Amygdala (tissue), 56 donors: ENCODE data around the gene VOPP1.
"Not testable (repeated sequence)": the region's sequence is repeated elsewhere in the genome, so short reads cannot be mapped to it uniquely, and the experiment has no call there.

Experiments
- DNase-seq, 56 donors: peaks; one replicate each; lab custom pipeline; 2025; lab: John Stamatoyannopoulos, UW

The VOPP1 gene, protein sequence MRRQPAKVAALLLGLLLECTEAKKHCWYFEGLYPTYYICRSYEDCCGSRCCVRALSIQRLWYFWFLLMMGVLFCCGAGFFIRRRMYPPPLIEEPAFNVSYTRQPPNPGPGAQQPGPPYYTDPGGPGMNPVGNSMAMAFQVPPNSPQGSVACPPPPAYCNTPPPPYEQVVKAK

GRCh38 chr7:55572378-55573233, at the start of gene VOPP1:
Gene VOPP1 (minus strand): TSS chr7:55572502. CDS start chr7:55572324, 178 bp downstream.
- peak in 38 of 56 donors; percentile 8 to 72 (median 43) for DNase-seq

GRCh38 chr7:55618913-55619312, 46.6 kb upstream of the VOPP1 start:
- DNase-seq, result no peak

DNA sequence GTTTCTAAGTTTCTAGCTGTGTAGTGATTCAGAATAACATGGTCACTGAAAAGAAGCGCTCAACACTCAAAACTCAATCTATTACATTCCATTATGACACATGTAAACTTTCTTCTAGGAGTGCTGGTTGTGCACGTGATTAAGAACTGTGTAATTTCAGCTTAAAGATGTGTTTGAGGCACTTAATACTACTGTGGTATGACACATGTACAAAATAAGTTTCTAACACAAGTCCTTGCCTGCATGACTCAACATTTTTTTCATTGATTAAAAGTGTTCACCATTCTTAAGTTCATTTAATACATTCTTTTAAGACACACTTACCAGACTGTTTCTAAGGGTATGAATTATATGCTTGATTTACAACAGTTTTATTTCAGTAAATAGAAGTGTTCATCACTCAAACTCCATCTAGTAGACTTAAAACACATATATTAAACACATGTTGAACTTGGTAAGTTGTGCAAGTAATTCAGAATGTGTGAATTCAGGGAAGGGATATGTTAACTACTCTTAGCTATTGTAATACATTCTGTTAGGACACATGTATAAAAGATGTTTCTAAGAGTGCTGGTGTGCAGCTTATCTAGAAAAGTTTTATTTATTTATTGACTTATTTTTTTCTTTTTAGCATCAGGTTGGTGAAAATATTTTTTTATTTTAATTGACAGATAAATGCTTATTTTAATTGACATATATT, 42.2 kb upstream of the VOPP1 start:
- DNase-seq, result not testable (repeated sequence)

GRCh38 chr7:55609726-55610125, 37.4 kb upstream of the VOPP1 start:
- DNase-seq, result not testable (repeated sequence)

DNA sequence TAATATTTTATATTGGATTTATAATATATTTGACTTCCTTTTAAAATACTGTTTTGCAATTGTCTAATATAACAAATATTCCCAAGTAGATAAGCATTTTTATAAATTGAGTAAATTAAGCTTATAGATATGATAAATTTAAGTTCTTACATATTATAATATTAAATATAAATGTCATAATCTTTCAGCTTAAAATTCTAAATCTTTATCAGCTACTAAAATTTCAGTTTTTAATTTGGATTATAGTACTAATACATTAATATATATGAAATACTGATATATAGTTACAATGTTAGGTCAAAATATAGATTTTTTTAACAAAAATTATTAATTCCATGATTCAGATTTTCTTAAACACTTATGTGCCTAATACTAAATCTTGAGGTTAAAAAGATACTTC, 33.4 kb upstream of the VOPP1 start:
- not testable (repeated sequence) for DNase-seq

DNA sequence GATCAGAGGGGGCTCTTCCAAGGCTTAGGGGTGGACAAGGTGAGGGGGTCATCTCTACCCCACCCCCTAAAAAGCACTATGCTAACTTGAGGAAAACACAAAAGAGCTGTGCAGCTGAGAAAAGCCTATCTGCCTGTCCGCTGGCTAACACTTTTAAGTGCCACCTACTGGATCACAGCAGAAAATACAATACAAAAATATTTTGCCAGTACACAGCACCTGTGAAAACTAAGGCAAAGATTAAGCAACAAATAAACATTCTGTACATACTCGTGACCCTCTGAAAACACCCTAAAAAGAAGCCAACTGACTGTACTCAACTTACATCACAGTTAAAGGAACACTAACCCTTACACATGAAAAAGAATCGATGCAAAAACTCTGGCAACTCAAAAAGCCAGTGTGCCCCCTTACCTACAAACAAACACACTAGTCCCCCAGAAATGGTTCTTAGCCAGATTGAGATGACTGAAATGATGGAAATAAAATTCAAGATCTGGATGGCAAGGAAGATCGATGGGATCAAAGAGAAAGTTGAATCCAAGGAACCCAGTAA, 25.7 kb upstream of the VOPP1 start:
- not testable (repeated sequence) for DNase-seq

- DNase-seq, result not testable (repeated sequence)
Observed at GRCh38 chr7:55597214-55597739, 25.0 kb upstream of the VOPP1 start.

DNA sequence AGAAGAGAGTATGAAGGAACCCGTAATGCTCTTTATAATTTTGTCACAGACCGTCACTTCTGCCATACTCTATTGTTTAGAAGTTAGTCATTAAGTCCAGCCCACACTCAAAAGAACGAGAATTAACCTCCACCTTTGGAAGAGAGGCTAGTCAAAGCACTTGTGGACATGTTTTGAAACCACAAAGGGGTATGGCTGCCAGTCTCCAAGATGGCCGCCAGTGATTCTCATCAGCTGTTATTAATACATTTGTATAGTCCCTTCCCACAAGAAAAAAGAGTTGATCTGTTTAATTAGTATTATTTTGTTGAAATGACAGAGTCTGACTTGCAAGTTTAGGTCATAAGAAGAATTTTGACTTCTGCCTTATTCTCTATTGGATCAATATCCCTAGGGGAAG, 23.2 kb upstream of the VOPP1 start:
- DNase-seq, result no peak

DNA sequence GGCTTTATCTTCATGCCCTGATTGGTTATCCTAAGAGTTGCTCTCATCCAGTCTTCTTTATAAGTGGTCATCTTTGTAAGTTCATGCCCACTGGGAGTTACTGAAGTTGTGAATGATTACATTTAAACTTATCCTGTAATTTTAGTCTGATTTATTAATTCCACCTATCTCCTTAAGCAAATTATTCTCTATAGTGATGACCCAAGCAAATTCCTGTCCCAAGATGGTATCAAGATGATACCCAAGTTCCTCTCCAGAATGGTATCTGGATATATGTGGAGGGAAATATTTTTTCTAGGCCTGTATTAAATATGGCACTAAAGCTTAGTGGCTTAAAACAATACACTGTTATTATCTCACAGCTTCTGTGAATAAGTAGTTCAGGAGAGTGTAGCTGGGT, 22.6 kb upstream of the VOPP1 start:
- no peak for DNase-seq

DNA sequence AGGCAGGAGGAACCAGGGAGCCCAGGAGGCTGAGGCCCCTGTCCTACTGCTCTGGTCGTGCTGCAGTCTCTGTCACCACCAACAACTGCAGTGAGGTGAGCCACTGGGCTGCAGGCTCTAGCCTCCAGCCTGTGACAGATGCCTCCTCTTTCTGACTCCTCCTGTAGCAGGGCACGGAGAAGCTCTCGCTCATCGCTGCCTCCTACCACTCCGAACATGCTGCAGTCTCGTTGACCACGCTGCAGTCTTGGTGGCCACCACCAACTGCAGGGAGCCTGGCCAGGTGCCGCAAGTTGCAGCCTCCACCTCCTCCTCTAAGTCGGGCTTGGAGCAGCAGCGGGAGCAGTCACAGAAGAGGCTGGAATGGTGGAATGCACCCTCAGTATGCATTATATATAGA, 22.1 kb upstream of the VOPP1 start:
- DNase-seq, result no peak

DNA sequence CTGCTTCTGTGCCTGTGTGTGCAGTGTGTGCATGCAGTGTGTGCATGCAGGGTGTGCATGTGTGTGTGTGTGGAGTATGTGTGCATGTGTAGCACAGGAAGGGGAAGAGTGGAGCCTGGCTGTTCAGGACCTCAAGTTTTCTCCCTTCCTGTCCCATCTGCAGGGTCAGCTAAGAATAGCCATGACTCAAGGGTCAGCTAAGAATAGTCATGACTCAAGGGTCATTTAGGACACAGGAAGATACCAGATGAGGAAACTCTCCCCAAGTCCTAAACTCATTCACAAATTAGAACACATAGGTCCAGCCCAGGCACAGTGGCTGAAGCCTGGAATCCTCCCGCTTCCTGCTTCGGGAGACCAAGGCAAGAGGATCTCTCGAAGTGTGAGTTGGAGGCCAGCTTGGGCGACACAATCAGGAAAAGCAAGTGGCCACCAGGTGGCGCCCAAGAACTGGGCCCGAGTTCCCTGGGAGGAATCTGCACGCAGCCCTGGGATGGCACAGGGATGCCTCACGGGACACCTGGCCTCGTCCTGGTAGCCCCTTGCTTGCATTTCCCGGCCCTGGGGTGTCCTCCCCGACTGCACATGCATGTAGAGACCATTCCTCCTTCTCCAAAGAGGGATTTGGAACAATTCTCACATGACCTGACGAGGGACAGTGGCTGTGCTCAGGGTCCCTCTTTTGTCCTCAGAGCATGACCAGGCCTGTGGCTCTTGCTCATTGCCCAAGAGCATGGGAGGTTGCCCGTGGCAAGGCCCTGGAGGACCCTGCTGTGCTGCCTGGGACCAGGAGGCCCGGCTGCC, 21.4 kb upstream of the VOPP1 start:
- DNase-seq, result peak in 19 of 56 donors; percentile 5 to 70 (median 21)

- DNase-seq, result no peak
Observed at GRCh38 chr7:55593172-55593514, 20.8 kb upstream of the VOPP1 start.

- DNase-seq, result no peak
Observed at GRCh38 chr7:55592492-55592891, 20.2 kb upstream of the VOPP1 start.

- no peak for DNase-seq
Observed at GRCh38 chr7:55591282-55591931, 19.1 kb upstream of the VOPP1 start.

- DNase-seq, result no peak
Observed at GRCh38 chr7:55590517-55591281, 18.4 kb upstream of the VOPP1 start.

DNA sequence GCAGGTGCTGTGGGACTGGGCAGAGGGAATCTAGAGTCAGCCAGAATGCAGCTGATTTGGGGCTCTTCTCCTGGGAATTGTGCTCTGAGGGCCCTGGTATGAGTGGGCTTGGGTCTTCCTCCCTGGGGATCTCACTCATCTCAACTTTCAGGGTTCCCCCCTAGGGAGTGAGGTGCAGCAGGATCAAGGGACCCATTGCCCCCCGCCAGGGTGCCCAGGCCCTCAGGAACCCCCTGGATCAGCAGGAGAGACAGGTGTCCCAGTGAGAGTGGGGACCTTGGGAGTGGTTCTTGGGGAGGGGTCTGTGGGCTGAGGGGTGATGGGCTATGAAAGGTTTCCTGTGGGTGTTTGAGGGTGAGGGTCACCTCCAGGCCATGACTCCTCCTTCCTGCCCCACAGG, 17.6 kb upstream of the VOPP1 start:
- no peak for DNase-seq

DNA sequence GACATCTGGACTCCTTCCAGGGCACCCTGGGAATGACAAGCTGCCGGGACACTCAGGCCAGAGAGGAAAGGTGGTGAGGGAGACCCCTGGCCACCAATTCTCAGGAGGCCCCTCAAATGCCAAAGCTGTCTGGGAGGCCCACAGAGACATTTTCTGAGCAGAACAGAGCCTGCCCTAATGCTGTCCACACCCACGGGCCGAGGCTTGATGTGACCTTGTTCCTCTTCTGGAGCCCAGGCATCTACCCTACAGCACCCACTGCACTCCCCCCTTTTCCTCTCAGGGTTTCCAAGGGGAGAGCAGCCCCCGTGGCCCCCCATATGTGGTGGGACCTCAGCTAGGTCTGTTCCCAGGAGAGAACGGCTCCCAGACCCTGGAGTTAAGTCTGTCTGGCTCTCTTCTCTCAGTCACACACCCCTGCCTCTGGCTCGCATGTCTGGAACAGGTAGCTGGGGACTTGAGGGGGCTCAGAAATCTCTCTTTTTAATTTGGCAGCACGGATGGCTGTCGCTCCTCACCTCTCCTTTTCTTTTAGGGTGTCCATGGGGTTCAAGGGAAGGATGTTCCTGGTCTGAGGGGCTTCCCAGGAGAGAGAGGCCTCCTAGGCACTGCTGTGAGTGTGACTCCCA, 16.8 kb upstream of the VOPP1 start:
- no peak for DNase-seq

DNA sequence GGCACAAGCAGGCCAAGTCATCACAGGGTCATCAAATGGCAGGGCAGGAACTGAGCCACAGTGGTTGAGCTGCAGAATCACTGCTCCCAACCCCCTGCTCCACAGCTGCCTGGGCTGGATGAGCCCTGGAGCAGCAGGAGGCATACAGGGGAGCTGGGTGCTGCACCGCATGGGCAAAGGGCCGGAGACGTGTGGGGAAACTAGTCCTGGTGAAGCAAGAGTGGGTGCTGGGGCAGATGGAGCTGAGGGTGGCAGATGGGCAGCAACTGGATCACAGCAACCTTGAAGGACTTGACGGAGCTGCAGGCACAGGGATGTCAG, 16.0 kb upstream of the VOPP1 start:
- no peak for DNase-seq
